IMR-90 (cell line): ENCODE results near the gene GRID1. TPM values are rescaled to one million over a fixed set of nuclear protein-coding genes. Genes with fewer than 3 reads are reported as not detected.

Source experiments
- ATAC-seq: fragments of 200-7000 bp; cut with Tn5 transposase; 2 replicates; pipeline ENCODE4 v1.9.1; 2020; ENCODE audit warnings: low read depth, mild to moderate bottlenecking, moderate library complexity
- BruUV-seq: library from RNA; stranded (reverse); fragments of 400-500 nt; replicated peaks from 2 replicates; lab custom pipeline; 2021; lab: Mats Ljungman, UMichigan
- CTCF ChIA-PET: fragments of 300-600 bp; formaldehyde crosslinking; extraction: SDS; loops from one replicate; lab custom pipeline; 2021; ENCODE audit warnings: antibody characterized with exemption; lab: Yijun Ruan, JAX
- POLR2A ChIA-PET: fragments of 300-600 bp; sonication (Branson Sonifier 250); formaldehyde crosslinking; loops from one replicate; lab custom pipeline; 2022; ENCODE audit warnings: antibody characterized with exemption; ENCODE audit not compliant: unreplicated experiment; lab: Charles Lee
- DNase-seq: peaks from one replicate; pipeline ENCODE4 v3.0.0; 2013
- H2AFZ ChIP-seq: replicated peaks from 2 replicates; pipeline ENCODE3; 2013; ENCODE audit warnings: low read length, mild to moderate bottlenecking; ENCODE audit not compliant: poor library complexity
- H2AK5ac ChIP-seq: 2 replicates; pipeline ENCODE4 v1.6.1; 2013; ENCODE audit warnings: low read depth, low read length, inconsistent platforms
- H2AK9ac ChIP-seq: replicated peaks from 2 replicates; pipeline ENCODE3; 2013; ENCODE audit warnings: mild to moderate bottlenecking, low read depth, low read length, moderate library complexity; ENCODE audit not compliant: poor library complexity
- H2BK120ac ChIP-seq: 2 replicates; pipeline ENCODE4 v1.6.1; 2013; ENCODE audit warnings: low read depth, low read length, inconsistent platforms
- H2BK15ac ChIP-seq: 3 replicates; pipeline ENCODE4 v1.6.1; 2013; ENCODE audit warnings: low read depth, low read length, inconsistent platforms
- H2BK20ac ChIP-seq: 2 replicates; pipeline ENCODE4 v1.6.1; 2013; ENCODE audit warnings: low read depth, mild to moderate bottlenecking, inconsistent platforms, low read length, moderate library complexity
- H2BK5ac ChIP-seq: 2 replicates; pipeline ENCODE4 v1.6.1; 2013; ENCODE audit warnings: mild to moderate bottlenecking, low read depth, low read length, inconsistent platforms; ENCODE audit not compliant: poor library complexity, severe bottlenecking
- H3K14ac ChIP-seq: replicated peaks from 2 replicates; pipeline ENCODE4 v1.6.1; 2013; ENCODE audit warnings: low read depth, low read length, inconsistent platforms
- H3K18ac ChIP-seq: 2 replicates; pipeline ENCODE4 v1.6.1; 2013; ENCODE audit warnings: low read depth, low read length, control low read depth
- H3K23ac ChIP-seq: 2 replicates; pipeline ENCODE4 v1.6.1; 2013; ENCODE audit warnings: low read depth, low read length, inconsistent platforms
- H3K27ac ChIP-seq: 2 replicates; pipeline ENCODE4 v1.5.1; 2013; ENCODE audit warnings: mild to moderate bottlenecking, control low read depth, low read length; ENCODE audit not compliant: insufficient read depth
- H3K27me3 ChIP-seq: 2 replicates; pipeline ENCODE4 v1.6.1; 2013; ENCODE audit warnings: low read length; ENCODE audit not compliant: control insufficient read depth, insufficient read depth
- H3K36me3 ChIP-seq: 2 replicates; pipeline ENCODE4 v1.6.1; 2013; ENCODE audit warnings: low read length, mixed read lengths; ENCODE audit not compliant: control insufficient read depth, insufficient read depth
- H3K4ac ChIP-seq: 2 replicates; pipeline ENCODE4 v1.6.1; 2013; ENCODE audit warnings: low read depth, low read length, inconsistent platforms
- H3K4me1 ChIP-seq: 2 replicates; pipeline ENCODE4 v1.6.1; 2013; ENCODE audit warnings: low read length, mixed read lengths; ENCODE audit not compliant: control insufficient read depth, insufficient read depth
- H3K4me2 ChIP-seq: 2 replicates; pipeline ENCODE4 v1.6.1; 2013; ENCODE audit warnings: low read depth, mild to moderate bottlenecking, control low read depth, low read length, moderate library complexity
- H3K4me3 ChIP-seq: 2 replicates; pipeline ENCODE4 v1.5.1; 2013; ENCODE audit warnings: low read depth, mild to moderate bottlenecking, control low read depth, low read length, moderate library complexity; ENCODE audit not compliant: insufficient read depth
- H3K56ac ChIP-seq: 2 replicates; pipeline ENCODE4 v1.6.1; 2013; ENCODE audit warnings: low read length, inconsistent platforms; ENCODE audit not compliant: insufficient read depth; ENCODE audit errors: extremely low read depth
- H3K79me1 ChIP-seq, 2 experiments: 2 replicates each; pipeline ENCODE4 v1.6.1; 2013; ENCODE audit warnings: low read length in 2 of 2, inconsistent platforms in 1 of 2, low read depth in 1 of 2
- H3K9ac ChIP-seq: 2 replicates; pipeline ENCODE4 v1.6.1; 2013; ENCODE audit warnings: low read depth, low read length, control low read depth
- H3K9me1 ChIP-seq: 2 replicates; pipeline ENCODE4 v1.6.1; 2013; ENCODE audit warnings: low read length, inconsistent platforms; ENCODE audit not compliant: insufficient read depth
- H3K9me3 ChIP-seq: 2 replicates; pipeline ENCODE4 v1.6.1; 2013; ENCODE audit warnings: low read length; ENCODE audit not compliant: control insufficient read depth, insufficient read depth
- H4K20me1 ChIP-seq: 2 replicates; pipeline ENCODE4 v1.6.1; 2013; ENCODE audit warnings: low read length, inconsistent platforms; ENCODE audit not compliant: insufficient read depth
- H4K5ac ChIP-seq: 2 replicates; pipeline ENCODE4 v1.6.1; 2013; ENCODE audit warnings: mild to moderate bottlenecking, low read depth, low read length, control low read depth
- H4K8ac ChIP-seq, 2 experiments: 2 replicates each; pipeline ENCODE4 v1.6.1; 2013; ENCODE audit warnings: low read depth in 2 of 2, low read length in 2 of 2, control low read depth in 1 of 2, inconsistent platforms in 1 of 2
- H4K91ac ChIP-seq: 2 replicates; pipeline ENCODE4 v1.6.1; 2013; ENCODE audit warnings: low read depth, low read length, inconsistent platforms; ENCODE audit not compliant: insufficient read depth
- CEBPB ChIP-seq: IDR thresholded peaks from 2 replicates; pipeline ENCODE4 v1.6.1; 2012; ENCODE audit warnings: low read depth, low read length, improper control_type of control experiment
- ELK1 ChIP-seq: fragments of 150-350 bp; IDR thresholded peaks from 2 replicates; pipeline ENCODE4 v1.6.1; 2016; ENCODE audit warnings: low read depth, mild to moderate bottlenecking, low read length, moderate library complexity, borderline replicate concordance
- MAFK ChIP-seq: IDR thresholded peaks from 2 replicates; pipeline ENCODE4 v1.6.1; 2012; ENCODE audit warnings: low read depth, low read length, improper control_type of control experiment
- MAZ ChIP-seq: IDR thresholded peaks from 2 replicates; pipeline ENCODE4 v1.6.1; 2012; ENCODE audit warnings: low read depth, mild to moderate bottlenecking, low read length, improper control_type of control experiment, moderate library complexity, borderline replicate concordance
- MXI1 ChIP-seq: IDR thresholded peaks from 2 replicates; pipeline ENCODE4 v1.6.1; 2012; ENCODE audit warnings: low read depth, mild to moderate bottlenecking, low read length, moderate library complexity, borderline replicate concordance
- NFE2L2 ChIP-seq: fragments of 150-350 bp; IDR thresholded peaks from 2 replicates; pipeline ENCODE4 v1.6.1; 2016; ENCODE audit warnings: low read depth, mild to moderate bottlenecking, low read length
- RAD21 ChIP-seq: IDR thresholded peaks from 2 replicates; pipeline ENCODE4 v1.6.1; 2012; ENCODE audit warnings: low read length, improper control_type of control experiment
- RCOR1 ChIP-seq: IDR thresholded peaks from 2 replicates; pipeline ENCODE4 v1.6.1; 2012; ENCODE audit warnings: mild to moderate bottlenecking, low read length, improper control_type of control experiment; ENCODE audit not compliant: insufficient replicate concordance
- RFX5 ChIP-seq: IDR thresholded peaks from 2 replicates; pipeline ENCODE4 v1.8.0; 2012; ENCODE audit warnings: low read depth, mild to moderate bottlenecking, low read length, moderate library complexity
- WGBS, 2 experiments: methylation state at CpG; one replicate each; pipeline versions ENCODE4 v1.1.5 to v1.1.7; 2013; ENCODE audit warnings: missing lambda C conversion rate in 2 of 2; ENCODE audit not compliant: insufficient read length in 1 of 2; ENCODE audit errors: extremely low coverage in 2 of 2; 5-methylcytosine and 5-hydroxymethylcytosine counted together
- dilution Hi-C: fragments of 300-500 bp; cut with HindIII; formaldehyde crosslinking; loops from one replicate; pipeline ENCODE4 v1.14.3; 2018; ENCODE audit warnings: low sequenced_read_pairs; ENCODE audit not compliant: unreplicated experiment
- in situ Hi-C: fragments of 300-500 bp; cut with MboI; formaldehyde crosslinking; loops from 3 replicates; pipeline ENCODE4 v1.14.3; 2019; ENCODE audit warnings: low sequenced_read_pairs, inconsistent platforms, mixed read lengths
- intact Hi-C: fragments of 100-400 bp; cut with micrococcal nuclease; formaldehyde crosslinking; loops from 2 replicates; pipeline ENCODE4 v1.10.0; 2022
- polyA plus RNA-seq, 3 experiments: library from polyadenylated mRNA; depleted of rRNA; stranded (reverse); fragments of >200 nt; gene quantifications; 2 replicates each; pipeline ENCODE4 v1.2.3, GENCODE V29; 2012; ENCODE audit warnings: low replicate concordance in 1 of 3
- total RNA-seq: library from RNA; depleted of rRNA; stranded (reverse); fragments of >200 nt; gene quantifications from 2 replicates; pipeline ENCODE4 v1.2.3, GENCODE V29; 2012

Gene GRID1
- total and polyA plus RNA-seq, 2 of the 4 experiments (the other 2 are of a cell fraction), result not detected

GRCh38 chr10:86287966-86288579 lies 78.5 kb downstream of the GRID1 start:
- ATAC-seq, result no peak
- TF ChIP-seq MAZ (no peak), RAD21 (no peak), NFE2L2 (no peak), MAFK (no peak), RCOR1 (no peak), MXI1 (no peak), RFX5 (no peak), CEBPB (no peak), ELK1 (no peak)
- intact Hi-C loops (no loop called here), in situ Hi-C loops (no loop called here), dilution Hi-C loops (no loop called here)
- Histone ChIP-seq H2AK5ac (no peak overlapping the region), H3K56ac (no peak overlapping the region), H3K9me3 (no peaks in the 10 kb centered on the region), H3K27me3 (no peaks in the 10 kb centered on the region), H3K36me3 (no peaks in the 10 kb centered on the region), H3K27ac (no peak overlapping the region), H4K5ac (no peak overlapping the region), H3K18ac (no peak overlapping the region), H3K9ac (no peak overlapping the region), H2AFZ (no peak overlapping the region), H3K4ac (no peak overlapping the region), H4K20me1 (no peaks in the 10 kb centered on the region), H3K14ac (no peak overlapping the region), H2BK20ac (no peak overlapping the region), H2BK120ac (no peak overlapping the region), H2BK15ac (no peak overlapping the region), H4K91ac (no peak overlapping the region), H3K9me1 (0 out of 2 replicates have a peak, but pooled peaks cover 3% of the 10 kb centered on the region), H3K4me1 (no peaks in the 10 kb centered on the region), H3K79me1 (no peaks in the 10 kb centered on the region), H2AK9ac (no peak overlapping the region), H4K8ac (no peak overlapping the region), H3K23ac (no peak overlapping the region), H3K4me2 (no peak overlapping the region), H2BK5ac (no peak overlapping the region), H3K4me3 (no peak overlapping the region)
- BruUV-seq, result no TSS peak
- CTCF ChIA-PET, result no interaction called here
- 57% methylated on average over 1 of the region's 6 CpGs; no CpG with 5 or more reads in 1 of the 2 experiments for WGBS, 2 experiments
- POLR2A ChIA-PET, result no interaction called here
- no peak for DNase-seq
